ENCODE results near the gene RTP5. TPM values are rescaled to one million over a fixed set of nuclear protein-coding genes. Genes with fewer than 3 reads are reported as not detected.

RTP5 gene
- total RNA-seq, 1 experiment from 2014 or later = not detected

DNA sequence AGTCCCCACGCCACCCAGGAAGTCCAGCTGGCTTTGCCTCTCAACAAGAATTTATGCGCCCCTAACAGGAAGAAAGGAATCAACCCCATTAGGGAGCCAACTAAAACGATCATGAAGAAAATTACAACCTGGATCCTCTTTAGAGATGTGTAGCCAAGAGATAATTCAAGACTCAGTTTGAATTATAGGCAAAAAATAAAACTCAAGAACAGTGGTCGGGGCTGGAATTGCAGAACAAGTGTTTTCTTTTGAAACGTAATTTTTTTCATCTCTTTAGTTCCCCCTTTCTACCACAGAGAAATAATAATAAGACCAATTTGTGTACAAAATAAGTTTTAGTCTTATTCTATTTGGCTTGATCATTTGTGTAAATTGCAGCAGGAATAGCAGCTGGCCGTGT is 33.2 kb upstream of the RTP5 start:
- Histone ChIP-seq H2BK120ac (ENCODE audit: low read depth, low read length, poor library complexity, severe bottlenecking) (no peak overlapping the region), H3K27me3 (ENCODE audit: insufficient read depth, low read length) (no peaks in the 10 kb centered on the region), H2BK20ac (ENCODE audit: low read depth, low read length, poor library complexity, severe bottlenecking) (no peak overlapping the region), H3K4me1 (ENCODE audit: insufficient read depth, low read length) (no peaks in the 10 kb centered on the region), H3K56ac (ENCODE audit: insufficient read length, low read depth, low read length) (no peak overlapping the region), H4K5ac (ENCODE audit: insufficient read length, low read depth, low read length) (no peak overlapping the region), H3K9me3 (ENCODE audit: control insufficient read depth, low read depth, low read length) (no peaks in the 10 kb centered on the region), H4K20me1 (ENCODE audit: control insufficient read depth, insufficient read depth, insufficient read length) (no peaks in the 10 kb centered on the region), H3K23me2 (ENCODE audit: insufficient read length, low read depth, low read length, poor library complexity, severe bottlenecking) (no peaks in the 10 kb centered on the region), H2BK5ac (ENCODE audit: insufficient read length, low read length) (no peak overlapping the region), H3K4me2 (ENCODE audit: insufficient read depth, insufficient read length, low read length) (no peak overlapping the region), H2AK5ac (ENCODE audit: insufficient read length, low read length) (no peak overlapping the region), H3K9ac (ENCODE audit: extremely low read depth, insufficient read length, low read length) (no peak overlapping the region), H4K8ac (replicated peaks; ENCODE audit: insufficient read length, low read depth, low read length) (no peak overlapping the region), H3K79me1 (ENCODE audit: insufficient read depth, low read depth, low read length, poor library complexity, severe bottlenecking) (no peaks in the 10 kb centered on the region), H2AFZ (ENCODE audit: low read length) (no peak overlapping the region), H2BK12ac (ENCODE audit: insufficient read length, low read depth, low read length) (no peak overlapping the region), H3K23ac (ENCODE audit: insufficient read length, low read depth, low read length) (no peak overlapping the region), H2BK15ac (ENCODE audit: low read depth, low read length) (no peak overlapping the region), H3K27ac (ENCODE audit: insufficient read length, low read depth, low read length) (no peak overlapping the region), H4K91ac (ENCODE audit: insufficient read length, low read depth, low read length) (no peak overlapping the region), H3K18ac (ENCODE audit: insufficient read length, low read depth, low read length) (no peak overlapping the region), H3K14ac (ENCODE audit: insufficient read depth, low read length) (no peak overlapping the region), H3K4ac (ENCODE audit: low read depth, low read length) (no peak overlapping the region), H3T11ph (ENCODE audit: low read length) (no peak overlapping the region), H3K79me2 (ENCODE audit: insufficient read depth, low read length) (no peaks in the 10 kb centered on the region)
- DNase-seq = no peak
- Mint-ChIP-seq H3K4me3 (no peak overlapping the region), H3K27ac (no peak overlapping the region), H3K4me1 (peaks cover 16 to 19% of the 10 kb centered on the region in 2 experiments), H3K36me3 (ENCODE audit: insufficient read depth in 1 of 3, low read depth in 3 of 3) (no peaks in the 10 kb centered on the region; a peak in 1 of 7 replicates), H3K27me3 (ENCODE audit: low read depth) (peaks cover 7% of the 10 kb centered on the region), H3K9me3 (peaks cover 0 to 8% of the 10 kb centered on the region in 2 experiments; a peak in 4 of 5 replicates)
- TF ChIP-seq, protein P1, sequence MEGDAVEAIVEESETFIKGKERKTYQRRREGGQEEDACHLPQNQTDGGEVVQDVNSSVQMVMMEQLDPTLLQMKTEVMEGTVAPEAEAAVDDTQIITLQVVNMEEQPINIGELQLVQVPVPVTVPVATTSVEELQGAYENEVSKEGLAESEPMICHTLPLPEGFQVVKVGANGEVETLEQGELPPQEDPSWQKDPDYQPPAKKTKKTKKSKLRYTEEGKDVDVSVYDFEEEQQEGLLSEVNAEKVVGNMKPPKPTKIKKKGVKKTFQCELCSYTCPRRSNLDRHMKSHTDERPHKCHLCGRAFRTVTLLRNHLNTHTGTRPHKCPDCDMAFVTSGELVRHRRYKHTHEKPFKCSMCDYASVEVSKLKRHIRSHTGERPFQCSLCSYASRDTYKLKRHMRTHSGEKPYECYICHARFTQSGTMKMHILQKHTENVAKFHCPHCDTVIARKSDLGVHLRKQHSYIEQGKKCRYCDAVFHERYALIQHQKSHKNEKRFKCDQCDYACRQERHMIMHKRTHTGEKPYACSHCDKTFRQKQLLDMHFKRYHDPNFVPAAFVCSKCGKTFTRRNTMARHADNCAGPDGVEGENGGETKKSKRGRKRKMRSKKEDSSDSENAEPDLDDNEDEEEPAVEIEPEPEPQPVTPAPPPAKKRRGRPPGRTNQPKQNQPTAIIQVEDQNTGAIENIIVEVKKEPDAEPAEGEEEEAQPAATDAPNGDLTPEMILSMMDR (conservative IDR thresholded peaks at IDR 0.05) = no peak
- WGBS (ENCODE audit: extremely low coverage, insufficient read length, low lambda C conversion rate) = no CpG with 5 or more reads among the region's 6 CpGs

Measured in H9 (cell line).